Endothelial cell of umbilical vein (primary cell): ENCODE data around the gene SORCS1.

Experiments
- POLR2A ChIP-seq: IDR thresholded peaks from 2 replicates; pipeline ENCODE4 v1.6.1; 2012; ENCODE audit warnings: low read depth, mild to moderate bottlenecking, control low read depth, low read length
- TF ChIP-seq, protein P1 (sequence below), 2 donors: IDR thresholded peaks; 1 replicate in 1 of 2; 2 replicates in 1 of 2; pipeline ENCODE4 v1.5.1; 2011; ENCODE audit warnings: low read length in 2 of 2, mild to moderate bottlenecking in 2 of 2, moderate library complexity in 2 of 2, control low read depth in 1 of 2, inconsistent platforms in 1 of 2, low read depth in 1 of 2; ENCODE audit not compliant: insufficient read depth in 1 of 2; ENCODE audit errors: extremely low read depth in 1 of 2
- TF ChIP-seq, protein P2 (sequence below): IDR thresholded peaks from 2 replicates; pipeline ENCODE4 v1.6.1; 2011; ENCODE audit not compliant: insufficient read depth, insufficient read length

GRCh38 chr10:106608066-106608465, 556.4 kb downstream of the SORCS1 start:
- TF ChIP-seq, protein P1, sequence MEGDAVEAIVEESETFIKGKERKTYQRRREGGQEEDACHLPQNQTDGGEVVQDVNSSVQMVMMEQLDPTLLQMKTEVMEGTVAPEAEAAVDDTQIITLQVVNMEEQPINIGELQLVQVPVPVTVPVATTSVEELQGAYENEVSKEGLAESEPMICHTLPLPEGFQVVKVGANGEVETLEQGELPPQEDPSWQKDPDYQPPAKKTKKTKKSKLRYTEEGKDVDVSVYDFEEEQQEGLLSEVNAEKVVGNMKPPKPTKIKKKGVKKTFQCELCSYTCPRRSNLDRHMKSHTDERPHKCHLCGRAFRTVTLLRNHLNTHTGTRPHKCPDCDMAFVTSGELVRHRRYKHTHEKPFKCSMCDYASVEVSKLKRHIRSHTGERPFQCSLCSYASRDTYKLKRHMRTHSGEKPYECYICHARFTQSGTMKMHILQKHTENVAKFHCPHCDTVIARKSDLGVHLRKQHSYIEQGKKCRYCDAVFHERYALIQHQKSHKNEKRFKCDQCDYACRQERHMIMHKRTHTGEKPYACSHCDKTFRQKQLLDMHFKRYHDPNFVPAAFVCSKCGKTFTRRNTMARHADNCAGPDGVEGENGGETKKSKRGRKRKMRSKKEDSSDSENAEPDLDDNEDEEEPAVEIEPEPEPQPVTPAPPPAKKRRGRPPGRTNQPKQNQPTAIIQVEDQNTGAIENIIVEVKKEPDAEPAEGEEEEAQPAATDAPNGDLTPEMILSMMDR (IDR thresholded peaks at IDR 0.05; ENCODE audit: extremely low read depth in 1 of 2, insufficient read depth in 1 of 2, low read depth in 1 of 2, low read length in 2 of 2): no peak
- TF ChIP-seq, protein P2, sequence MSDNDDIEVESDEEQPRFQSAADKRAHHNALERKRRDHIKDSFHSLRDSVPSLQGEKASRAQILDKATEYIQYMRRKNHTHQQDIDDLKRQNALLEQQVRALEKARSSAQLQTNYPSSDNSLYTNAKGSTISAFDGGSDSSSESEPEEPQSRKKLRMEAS: no peak
- TF ChIP-seq POLR2A: no peak
